ENCODE results near the gene RCOR3.

DNA sequence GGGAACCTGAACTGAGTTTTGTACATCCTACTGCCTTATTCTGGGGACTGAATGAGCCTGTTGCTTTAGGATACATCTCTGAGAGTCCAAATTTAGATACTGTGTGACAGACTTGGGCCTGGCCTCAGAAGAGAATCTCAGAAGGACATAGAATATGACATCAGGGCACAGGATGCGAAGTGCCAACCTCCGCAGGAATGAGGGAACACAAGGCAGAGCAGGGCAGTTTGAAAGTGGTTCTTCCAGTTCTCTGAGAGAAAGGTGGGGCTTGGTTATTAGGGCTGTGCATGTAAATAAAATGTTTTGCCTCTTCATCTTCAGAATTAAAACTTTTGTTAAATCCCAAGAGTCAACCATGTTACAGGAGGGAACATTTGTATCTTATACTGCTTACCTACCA is 90.6 kb downstream of the RCOR3 start:
- TF ChIP-seq CTCF (IDR thresholded peaks at IDR 0.05) = no peak
- TF ChIP-seq EZH2 (IDR thresholded peaks at IDR 0.05) = no peak
- no peak for TF ChIP-seq EZH2phosphoT487 (IDR thresholded peaks at IDR 0.05)
